GM18499 (cell line): ENCODE measurements around the gene RIMKLB.
"Not testable (repeated sequence)": the region's sequence is repeated elsewhere in the genome, so short reads cannot be mapped to it uniquely, and the experiment has no call there.

Experiments
- ATAC-seq: cut with Tn5 transposase; IDR thresholded peaks from one replicate; pipeline ENCODE4 v1.9.1; 2021; ENCODE audit warnings: moderate number of reproducible peaks; ENCODE audit not compliant: insufficient read depth, unreplicated experiment

The RIMKLB gene

GRCh38 chr12:8807084-8807483 lies 109.3 kb downstream of the RIMKLB start:
- not testable (repeated sequence) for ATAC-seq

GRCh38 chr12:8810112-8810511 lies 112.3 kb downstream of the RIMKLB start:
- not testable (repeated sequence) for ATAC-seq

GRCh38 chr12:8813572-8814357 lies 116.0 kb downstream of the RIMKLB start:
- no peak for ATAC-seq

- ATAC-seq, result no peak
Observed at GRCh38 chr12:8816448-8817050, 118.8 kb downstream of the RIMKLB start.

GRCh38 chr12:8817856-8818255 lies 120.1 kb downstream of the RIMKLB start:
- ATAC-seq, result no peak

- no peak for ATAC-seq
Observed at GRCh38 chr12:8818526-8818925, 120.7 kb downstream of the RIMKLB start.

- ATAC-seq, result no peak
Observed at GRCh38 chr12:8819666-8819980, 121.8 kb downstream of the RIMKLB start.

- ATAC-seq, result not testable (repeated sequence)
Observed at GRCh38 chr12:8820676-8821407, 123.1 kb downstream of the RIMKLB start.

GRCh38 chr12:8821591-8821990 lies 123.8 kb downstream of the RIMKLB start:
- ATAC-seq, result no peak

GRCh38 chr12:8822298-8822697 lies 124.5 kb downstream of the RIMKLB start, which contains the start of gene A2ML1:
TSS of gene A2ML1 (plus strand) at chr12:8822621. CDS start at chr12:8822652, 31 bp downstream.
- ATAC-seq, result no peak

GRCh38 chr12:8823565-8824300 lies 125.9 kb downstream of the RIMKLB start:
- ATAC-seq, result no peak

- no peak for ATAC-seq
Observed at GRCh38 chr12:8827551-8828256, 129.9 kb downstream of the RIMKLB start.

- no peak for ATAC-seq
Observed at GRCh38 chr12:8828257-8829124, 130.7 kb downstream of the RIMKLB start.

GRCh38 chr12:8829125-8829518 lies 131.3 kb downstream of the RIMKLB start:
- no peak for ATAC-seq

GRCh38 chr12:8829621-8830020 lies 131.8 kb downstream of the RIMKLB start:
- ATAC-seq, result no peak

- no peak for ATAC-seq
Observed at GRCh38 chr12:8831116-8831515, 133.3 kb downstream of the RIMKLB start.

GRCh38 chr12:8832500-8832899 lies 134.7 kb downstream of the RIMKLB start:
- ATAC-seq, result no peak
